Mesendoderm (in vitro differentiated cells): ENCODE data around the gene DCBLD1.
"Not testable (repeated sequence)": the region's sequence is repeated elsewhere in the genome, so short reads cannot be mapped to it uniquely, and the experiment has no call there.

Experiments used
- DNase-seq: peaks from one replicate; pipeline ENCODE4 v3.0.0; 2013
- H2AK5ac ChIP-seq: 2 replicates; pipeline ENCODE4 v1.6.1; 2013; ENCODE audit warnings: low read length, inconsistent platforms
- H2BK120ac ChIP-seq: 2 replicates; pipeline ENCODE4 v1.6.1; 2013; ENCODE audit warnings: low read depth, mild to moderate bottlenecking, low read length, moderate library complexity, mixed read lengths
- H2BK15ac ChIP-seq: replicated peaks from 2 replicates; pipeline ENCODE4 v1.6.1; 2013; ENCODE audit warnings: low read depth, mild to moderate bottlenecking, moderate library complexity
- H2BK5ac ChIP-seq: 2 replicates; pipeline ENCODE4 v1.6.1; 2013; ENCODE audit warnings: low read length, inconsistent platforms
- H3K18ac ChIP-seq: 2 replicates; pipeline ENCODE4 v1.6.1; 2013; ENCODE audit warnings: mild to moderate bottlenecking, low read length, mixed read lengths
- H3K23ac ChIP-seq: one replicate; pipeline ENCODE4 v1.6.1; 2013; ENCODE audit warnings: low read length
- H3K27ac ChIP-seq: 2 replicates; pipeline ENCODE4 v1.5.1; 2013; ENCODE audit warnings: low read depth, mild to moderate bottlenecking, inconsistent platforms, low read length, moderate library complexity
- H3K27me3 ChIP-seq: 2 replicates; pipeline ENCODE4 v1.6.1; 2013; ENCODE audit warnings: low read length, control low read depth, mild to moderate bottlenecking, inconsistent platforms; ENCODE audit not compliant: insufficient read depth, poor library complexity
- H3K36me3 ChIP-seq: 2 replicates; pipeline ENCODE4 v1.6.1; 2013; ENCODE audit warnings: low read length, inconsistent platforms; ENCODE audit not compliant: control insufficient read depth, insufficient read depth
- H3K4ac ChIP-seq: one replicate; pipeline ENCODE4 v1.6.1; 2013; ENCODE audit warnings: low read depth, mild to moderate bottlenecking, low read length, moderate library complexity
- H3K4me1 ChIP-seq: 2 replicates; pipeline ENCODE4 v1.6.1; 2013; ENCODE audit warnings: low read depth, low read length, inconsistent platforms; ENCODE audit not compliant: control insufficient read depth
- H3K4me2 ChIP-seq: 2 replicates; pipeline ENCODE4 v1.6.1; 2013; ENCODE audit warnings: low read length
- H3K4me3 ChIP-seq: 2 replicates; pipeline ENCODE4 v1.5.1; 2013; ENCODE audit warnings: mild to moderate bottlenecking, low read length
- H3K56ac ChIP-seq: one replicate; pipeline ENCODE4 v1.6.1; 2013; ENCODE audit warnings: low read length
- H3K79me1 ChIP-seq: 2 replicates; pipeline ENCODE4 v1.6.1; 2013; ENCODE audit warnings: low read length, inconsistent platforms
- H3K79me2 ChIP-seq: 2 replicates; pipeline ENCODE4 v1.6.1; 2013; ENCODE audit warnings: mild to moderate bottlenecking, low read length; ENCODE audit not compliant: control insufficient read depth, insufficient read depth
- H3K9ac ChIP-seq: 2 replicates; pipeline ENCODE4 v1.6.1; 2013; ENCODE audit warnings: low read length, inconsistent platforms
- H4K5ac ChIP-seq: one replicate; pipeline ENCODE4 v1.6.1; 2013; ENCODE audit warnings: low read length
- H4K8ac ChIP-seq: one replicate; pipeline ENCODE4 v1.6.1; 2013; ENCODE audit warnings: low read depth, mild to moderate bottlenecking, control low read depth, low read length, moderate library complexity
- WGBS: extraction: QIAGEN DNeasy Blood & Tissue Kit; methylation state at CpG from one replicate; pipeline ENCODE4 v1.1.7; 2013; ENCODE audit warnings: low lambda C conversion rate, missing lambda C conversion rate; ENCODE audit not compliant: insufficient coverage; ENCODE audit errors: extremely low coverage; 5-methylcytosine and 5-hydroxymethylcytosine counted together

Gene DCBLD1

GRCh38 chr6:117514655-117515054 is 32.2 kb downstream of the DCBLD1 start:
- H4K5ac ChIP-seq, result no peak overlapping the region
- no peaks in the 10 kb centered on the region for H3K79me1 ChIP-seq
- H3K9ac ChIP-seq, result no peak overlapping the region
- H2BK120ac ChIP-seq, result no peak overlapping the region
- no peaks in the 10 kb centered on the region for H3K79me2 ChIP-seq
- no peak overlapping the region for H3K23ac ChIP-seq
- no peak overlapping the region for H3K27ac ChIP-seq
- H3K27me3 ChIP-seq, result no peaks in the 10 kb centered on the region
- H3K18ac ChIP-seq, result no peak overlapping the region
- H2AK5ac ChIP-seq, result no peak overlapping the region
- no peak overlapping the region for H2BK15ac ChIP-seq
- no peak overlapping the region for H2BK5ac ChIP-seq
- DNase-seq, result no peak
- no peak overlapping the region for H3K56ac ChIP-seq
- no peak overlapping the region for H3K4me3 ChIP-seq
- no peaks in the 10 kb centered on the region for H3K36me3 ChIP-seq
- H3K4ac ChIP-seq, result no peak overlapping the region
- peaks cover 7% of the 10 kb centered on the region for H3K4me1 ChIP-seq
- H4K8ac ChIP-seq, result no peak overlapping the region
- WGBS, result no CpG with 5 or more reads among the region's 1 CpG
- no peak overlapping the region for H3K4me2 ChIP-seq

GRCh38 chr6:117515326-117515725 is 32.9 kb downstream of the DCBLD1 start:
- Histone ChIP-seq H3K36me3 (no peaks in the 10 kb centered on the region), H3K56ac (no peak overlapping the region), H3K9ac (no peak overlapping the region)

GRCh38 chr6:117517995-117518394 is 35.5 kb downstream of the DCBLD1 start:
- not testable (repeated sequence) for H3K27ac ChIP-seq, H3K36me3 ChIP-seq

More at GRCh38 chr6:117515326-117515725, 32.9 kb downstream of the DCBLD1 start:
- no peak overlapping the region for H3K23ac ChIP-seq
- no peak overlapping the region for H3K4me3 ChIP-seq
- no peak overlapping the region for H2BK15ac ChIP-seq
- no peak overlapping the region for H2AK5ac ChIP-seq
- H3K27me3 ChIP-seq, result no peaks in the 10 kb centered on the region
- no peaks in the 10 kb centered on the region for H3K79me2 ChIP-seq
- no peak for DNase-seq
- no peaks in the 10 kb centered on the region for H3K79me1 ChIP-seq
- peaks cover 7% of the 10 kb centered on the region for H3K4me1 ChIP-seq
- no peak overlapping the region for H3K4ac ChIP-seq
- no peak overlapping the region for H3K18ac ChIP-seq
- no peak overlapping the region for H2BK120ac ChIP-seq
- no peak overlapping the region for H4K5ac ChIP-seq
- H3K27ac ChIP-seq, result no peak overlapping the region
- no peak overlapping the region for H4K8ac ChIP-seq
- no peak overlapping the region for H2BK5ac ChIP-seq
- H3K4me2 ChIP-seq, result no peak overlapping the region

GRCh38 chr6:117518870-117519269 is 36.4 kb downstream of the DCBLD1 start:
- no peak for DNase-seq
- no CpG with 5 or more reads among the region's 6 CpGs for WGBS

More at GRCh38 chr6:117517995-117518394, 35.5 kb downstream of the DCBLD1 start:
- H3K9ac ChIP-seq, H3K4me2 ChIP-seq, H3K4me1 ChIP-seq, H4K5ac ChIP-seq, DNase-seq, H3K79me2 ChIP-seq, H3K23ac ChIP-seq, H3K4me3 ChIP-seq, H3K56ac ChIP-seq, H3K4ac ChIP-seq, H3K79me1 ChIP-seq, H2BK15ac ChIP-seq, H3K27me3 ChIP-seq, H2BK120ac ChIP-seq, H3K18ac ChIP-seq, H4K8ac ChIP-seq, H2AK5ac ChIP-seq, H2BK5ac ChIP-seq: not testable (repeated sequence)
- WGBS, result no CpG with 5 or more reads among the region's 5 CpGs

GRCh38 chr6:117520603-117521395 is 38.3 kb downstream of the DCBLD1 start:
- Histone ChIP-seq H2BK15ac (no peak overlapping the region), H3K79me2 (no peaks in the 10 kb centered on the region), H3K9ac (no peak overlapping the region), H3K36me3 (peaks cover 1% of the 10 kb centered on the region), H3K4ac (no peak overlapping the region), H3K18ac (no peak overlapping the region), H3K79me1 (no peaks in the 10 kb centered on the region), H3K4me2 (no peak overlapping the region), H4K5ac (no peak overlapping the region), H3K4me3 (no peak overlapping the region), H3K23ac (no peak overlapping the region), H3K27ac (no peak overlapping the region), H3K56ac (no peak overlapping the region), H3K4me1 (no peaks in the 10 kb centered on the region), H2BK5ac (no peak overlapping the region), H3K27me3 (no peaks in the 10 kb centered on the region), H2AK5ac (no peak overlapping the region), H4K8ac (no peak overlapping the region), H2BK120ac (no peak overlapping the region)
- no CpG with 5 or more reads among the region's 4 CpGs for WGBS
- DNase-seq, result no peak

More at GRCh38 chr6:117518870-117519269, 36.4 kb downstream of the DCBLD1 start:
- H3K56ac ChIP-seq, result no peak overlapping the region
- H3K23ac ChIP-seq, result no peak overlapping the region
- no peak overlapping the region for H4K8ac ChIP-seq
- peaks cover 1% of the 10 kb centered on the region for H3K36me3 ChIP-seq
- H3K79me1 ChIP-seq, result no peaks in the 10 kb centered on the region
- H3K4me3 ChIP-seq, result no peak overlapping the region
- H2BK120ac ChIP-seq, result no peak overlapping the region
- H4K5ac ChIP-seq, result no peak overlapping the region
- H3K4ac ChIP-seq, result no peak overlapping the region
- no peak overlapping the region for H2BK5ac ChIP-seq
- H3K27me3 ChIP-seq, result no peaks in the 10 kb centered on the region
- no peaks in the 10 kb centered on the region for H3K4me1 ChIP-seq
- H3K18ac ChIP-seq, result no peak overlapping the region
- no peak overlapping the region for H3K4me2 ChIP-seq
- H2BK15ac ChIP-seq, result no peak overlapping the region
- no peak overlapping the region for H2AK5ac ChIP-seq
- no peak overlapping the region for H3K9ac ChIP-seq
- no peak overlapping the region for H3K27ac ChIP-seq
- H3K79me2 ChIP-seq, result no peaks in the 10 kb centered on the region
